ENCODE measurements around the gene SEZ6.

DNA sequence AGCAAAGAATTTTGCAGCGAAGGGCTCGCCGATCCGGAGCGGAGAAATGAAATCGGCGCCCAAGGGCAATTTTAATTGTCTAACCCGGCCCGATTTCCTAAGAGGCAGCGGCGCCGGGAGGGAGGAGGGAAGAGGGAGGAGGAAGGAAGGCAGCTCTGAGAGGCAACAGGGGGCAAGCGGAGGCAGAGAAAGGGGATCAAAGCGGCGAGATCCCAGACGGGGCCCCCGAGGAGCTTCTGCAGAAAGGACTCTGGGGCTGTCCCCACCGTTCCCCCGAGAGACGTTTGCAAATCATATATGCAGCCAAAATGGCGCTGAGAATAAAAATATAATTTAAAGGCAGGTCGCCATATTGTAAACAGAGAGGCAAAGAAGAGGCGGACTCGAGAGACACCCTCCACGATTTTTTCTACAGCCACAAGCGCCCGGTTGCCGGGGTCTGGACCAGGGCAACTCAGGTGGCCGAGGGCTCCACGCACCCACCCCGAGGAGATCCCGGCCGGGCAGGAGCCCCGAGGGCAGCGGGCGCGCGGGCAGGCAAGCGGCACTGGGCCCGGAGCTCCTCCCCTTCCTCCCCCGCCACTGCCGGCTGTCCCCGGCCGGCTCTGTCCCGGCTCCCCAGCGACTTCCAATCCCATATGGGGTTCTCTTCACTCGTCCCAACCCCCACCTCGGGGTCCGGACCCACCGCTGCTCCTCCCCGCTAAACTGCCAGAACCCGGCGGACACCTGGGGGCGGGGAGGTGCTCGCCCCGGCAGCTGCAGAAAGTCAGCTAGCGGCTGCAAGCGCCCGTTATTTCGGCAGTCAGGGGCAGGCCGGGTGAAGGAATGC lies 56.4 kb downstream of the SEZ6 start:
- TF ChIP-seq, protein P1, sequence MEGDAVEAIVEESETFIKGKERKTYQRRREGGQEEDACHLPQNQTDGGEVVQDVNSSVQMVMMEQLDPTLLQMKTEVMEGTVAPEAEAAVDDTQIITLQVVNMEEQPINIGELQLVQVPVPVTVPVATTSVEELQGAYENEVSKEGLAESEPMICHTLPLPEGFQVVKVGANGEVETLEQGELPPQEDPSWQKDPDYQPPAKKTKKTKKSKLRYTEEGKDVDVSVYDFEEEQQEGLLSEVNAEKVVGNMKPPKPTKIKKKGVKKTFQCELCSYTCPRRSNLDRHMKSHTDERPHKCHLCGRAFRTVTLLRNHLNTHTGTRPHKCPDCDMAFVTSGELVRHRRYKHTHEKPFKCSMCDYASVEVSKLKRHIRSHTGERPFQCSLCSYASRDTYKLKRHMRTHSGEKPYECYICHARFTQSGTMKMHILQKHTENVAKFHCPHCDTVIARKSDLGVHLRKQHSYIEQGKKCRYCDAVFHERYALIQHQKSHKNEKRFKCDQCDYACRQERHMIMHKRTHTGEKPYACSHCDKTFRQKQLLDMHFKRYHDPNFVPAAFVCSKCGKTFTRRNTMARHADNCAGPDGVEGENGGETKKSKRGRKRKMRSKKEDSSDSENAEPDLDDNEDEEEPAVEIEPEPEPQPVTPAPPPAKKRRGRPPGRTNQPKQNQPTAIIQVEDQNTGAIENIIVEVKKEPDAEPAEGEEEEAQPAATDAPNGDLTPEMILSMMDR (IDR thresholded peaks at IDR 0.05): no peak
- TF ChIP-seq EZH2 (IDR thresholded peaks at IDR 0.05; ENCODE audit: borderline replicate concordance, insufficient read depth, low read depth, low read length, poor library complexity, severe bottlenecking): no peak
